PC-9 (cell line): ENCODE results near the gene FAM3B. TPM values are rescaled to one million over a fixed set of nuclear protein-coding genes. Genes with fewer than 3 reads are reported as not detected.
A peak's percentile ranks its signal among the peaks of the same experiment; 100 is the strongest.
"Not testable (repeated sequence)": the region's sequence is repeated elsewhere in the genome, so short reads cannot be mapped to it uniquely, and the experiment has no call there.

Source experiments
- BruUV-seq: library from RNA; stranded (reverse); fragments of 400-500 nt; replicated peaks from 2 replicates; lab custom pipeline; 2021; lab: Mats Ljungman, UMichigan
- CTCF ChIA-PET: fragments of 300-600 bp; sonication (Branson Sonifier 250); formaldehyde crosslinking; loops from one replicate; lab custom pipeline; 2022; ENCODE audit warnings: antibody characterized with exemption; lab: Charles Lee
- POLR2A ChIA-PET: fragments of 300-600 bp; sonication (Branson Sonifier 250); formaldehyde crosslinking; loops from one replicate; lab custom pipeline; 2022; ENCODE audit warnings: antibody characterized with exemption; ENCODE audit not compliant: unreplicated experiment; lab: Charles Lee
- DNase-seq, 2 experiments: peaks; one replicate each; pipeline versions ENCODE4 v3.0.0 to v3.0.0-alpha.2; 2015 to 2022; ENCODE audit warnings: mixed read lengths in 1 of 2
- H2AFZ ChIP-seq: fragments of 200-600 bp; sonication (generic); 2 replicates; pipeline ENCODE4 v1.8.1; 2017; ENCODE audit warnings: antibody characterized with exemption
- H3F3A ChIP-seq: fragments of 200-600 bp; sonication (generic); 2 replicates; pipeline ENCODE4 v1.8.1; 2017; ENCODE audit warnings: antibody characterized with exemption, mild to moderate bottlenecking, low read depth; ENCODE audit not compliant: insufficient read depth
- H3K27ac ChIP-seq: fragments of 200-600 bp; sonication (generic); 2 replicates; pipeline ENCODE4 v1.6.1; 2016; ENCODE audit warnings: mixed run types
- H3K27me3 ChIP-seq: fragments of 200-600 bp; sonication (generic); 2 replicates; pipeline ENCODE4 v1.6.1; 2016; ENCODE audit warnings: low read depth, mixed run types; ENCODE audit not compliant: insufficient read depth
- H3K36me3 ChIP-seq: fragments of 200-600 bp; sonication (generic); 2 replicates; pipeline ENCODE4 v1.6.1; 2016; ENCODE audit warnings: low read depth, mixed run types
- H3K4me1 ChIP-seq: fragments of 200-600 bp; sonication (generic); replicated peaks from 2 replicates; pipeline ENCODE4 v1.6.1; 2016; ENCODE audit warnings: mixed run types; ENCODE audit not compliant: insufficient read depth
- H3K4me2 ChIP-seq: fragments of 200-600 bp; sonication (generic); 2 replicates; pipeline ENCODE4 v1.6.1; 2017; ENCODE audit warnings: mixed run types
- H3K4me3 ChIP-seq: fragments of 200-600 bp; sonication (generic); 2 replicates; pipeline ENCODE4 v1.6.1; 2016; ENCODE audit warnings: mixed run types
- H3K79me2 ChIP-seq: fragments of 200-600 bp; sonication (generic); 2 replicates; pipeline ENCODE4 v1.6.1; 2017; ENCODE audit warnings: low read depth, mixed run types
- H3K9me2 ChIP-seq: fragments of 200-600 bp; sonication (generic); 2 replicates; pipeline ENCODE4 v1.8.1; 2017; ENCODE audit warnings: mild to moderate bottlenecking; ENCODE audit not compliant: insufficient read depth
- H3K9me3 ChIP-seq: fragments of 200-600 bp; sonication (generic); 2 replicates; pipeline ENCODE4 v1.8.1; 2016; ENCODE audit warnings: low read depth; ENCODE audit not compliant: insufficient read depth
- H4K20me1 ChIP-seq: fragments of 200-600 bp; sonication (generic); 2 replicates; pipeline ENCODE4 v1.8.1; 2017; ENCODE audit not compliant: insufficient read depth
- EZH2 ChIP-seq: fragments of 200-600 bp; sonication (generic); IDR thresholded peaks from 2 replicates; pipeline ENCODE4 v1.8.0; 2017; ENCODE audit warnings: antibody characterized with exemption, low read depth
- intact Hi-C: fragments of 100-400 bp; cut with micrococcal nuclease; formaldehyde crosslinking; loops from one replicate; pipeline ENCODE4 v1.10.0; 2022; ENCODE audit not compliant: unreplicated experiment
- total RNA-seq: library from RNA; stranded (reverse); gene quantifications from 2 replicates; pipeline ENCODE4 v1.2.3, GENCODE V29; 2021
- TF ChIP-seq, protein P1 (sequence below): fragments of 200-600 bp; sonication (generic); conservative IDR thresholded peaks from 2 replicates; pipeline ENCODE4 v1.6.1; 2017; ENCODE audit warnings: mixed run types, antibody characterized with exemption, mild to moderate bottlenecking, moderate library complexity

Gene FAM3B
- total RNA-seq, 1 experiment from 2014 or later = not detected

- intact Hi-C loops = no loop called here
- TF ChIP-seq EZH2 = no peak
- Histone ChIP-seq H3K9me2 (no peaks in the 10 kb centered on the region), H2AFZ (no peak overlapping the region), H3K4me2 (no peak overlapping the region), H3K4me3 (no peak overlapping the region), H3K27me3 (no peaks in the 10 kb centered on the region), H4K20me1 (no peaks in the 10 kb centered on the region), H3K79me2 (no peaks in the 10 kb centered on the region), H3F3A (peaks cover 3% of the 10 kb centered on the region; the same call in 1 of the 2 replicates), H3K9me3 (no peaks in the 10 kb centered on the region), H3K27ac (no peak overlapping the region), H3K4me1 (peaks cover 9% of the 10 kb centered on the region; the same call in 1 of the 2 replicates), H3K36me3 (no peaks in the 10 kb centered on the region)
- POLR2A ChIA-PET = no interaction called here
- DNase-seq = no peak
- CTCF ChIA-PET = no interaction called here
- no TSS peak for BruUV-seq
Measured at GRCh38 chr21:41359286-41359685, 42.7 kb downstream of the FAM3B start.

GRCh38 chr21:41359754-41360071 lies 43.1 kb downstream of the FAM3B start:
- H3K79me2 ChIP-seq, H3K9me3 ChIP-seq, DNase-seq, CTCF ChIA-PET, H4K20me1 ChIP-seq, H3K4me3 ChIP-seq, intact Hi-C loops, H2AFZ ChIP-seq, H3K27me3 ChIP-seq, BruUV-seq, H3K36me3 ChIP-seq, H3F3A ChIP-seq, H3K4me1 ChIP-seq, H3K4me2 ChIP-seq, POLR2A ChIA-PET, H3K9me2 ChIP-seq, H3K27ac ChIP-seq: not testable (repeated sequence)

GRCh38 chr21:41360072-41360821 lies 43.6 kb downstream of the FAM3B start:
- TF ChIP-seq, protein P1, sequence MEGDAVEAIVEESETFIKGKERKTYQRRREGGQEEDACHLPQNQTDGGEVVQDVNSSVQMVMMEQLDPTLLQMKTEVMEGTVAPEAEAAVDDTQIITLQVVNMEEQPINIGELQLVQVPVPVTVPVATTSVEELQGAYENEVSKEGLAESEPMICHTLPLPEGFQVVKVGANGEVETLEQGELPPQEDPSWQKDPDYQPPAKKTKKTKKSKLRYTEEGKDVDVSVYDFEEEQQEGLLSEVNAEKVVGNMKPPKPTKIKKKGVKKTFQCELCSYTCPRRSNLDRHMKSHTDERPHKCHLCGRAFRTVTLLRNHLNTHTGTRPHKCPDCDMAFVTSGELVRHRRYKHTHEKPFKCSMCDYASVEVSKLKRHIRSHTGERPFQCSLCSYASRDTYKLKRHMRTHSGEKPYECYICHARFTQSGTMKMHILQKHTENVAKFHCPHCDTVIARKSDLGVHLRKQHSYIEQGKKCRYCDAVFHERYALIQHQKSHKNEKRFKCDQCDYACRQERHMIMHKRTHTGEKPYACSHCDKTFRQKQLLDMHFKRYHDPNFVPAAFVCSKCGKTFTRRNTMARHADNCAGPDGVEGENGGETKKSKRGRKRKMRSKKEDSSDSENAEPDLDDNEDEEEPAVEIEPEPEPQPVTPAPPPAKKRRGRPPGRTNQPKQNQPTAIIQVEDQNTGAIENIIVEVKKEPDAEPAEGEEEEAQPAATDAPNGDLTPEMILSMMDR = no peak
- TF ChIP-seq EZH2 = no peak
- ChIA-PET CTCF (no interaction called here), POLR2A (no interaction called here)
- Histone ChIP-seq H3K79me2 (no peaks in the 10 kb centered on the region), H3K4me3 (no peak overlapping the region), H2AFZ (no peak overlapping the region), H4K20me1 (no peaks in the 10 kb centered on the region), H3K27me3 (no peaks in the 10 kb centered on the region), H3K4me2 (no peak overlapping the region), H3K27ac (no peak overlapping the region), H3K9me3 (no peaks in the 10 kb centered on the region), H3K36me3 (no peaks in the 10 kb centered on the region), H3F3A (peaks cover 3% of the 10 kb centered on the region; the same call in 1 of the 2 replicates), H3K9me2 (no peaks in the 10 kb centered on the region), H3K4me1 (peaks cover 9% of the 10 kb centered on the region; the same call in 1 of the 2 replicates)
- no peak for DNase-seq
- intact Hi-C loops = no loop called here
- BruUV-seq = no TSS peak

DNA sequence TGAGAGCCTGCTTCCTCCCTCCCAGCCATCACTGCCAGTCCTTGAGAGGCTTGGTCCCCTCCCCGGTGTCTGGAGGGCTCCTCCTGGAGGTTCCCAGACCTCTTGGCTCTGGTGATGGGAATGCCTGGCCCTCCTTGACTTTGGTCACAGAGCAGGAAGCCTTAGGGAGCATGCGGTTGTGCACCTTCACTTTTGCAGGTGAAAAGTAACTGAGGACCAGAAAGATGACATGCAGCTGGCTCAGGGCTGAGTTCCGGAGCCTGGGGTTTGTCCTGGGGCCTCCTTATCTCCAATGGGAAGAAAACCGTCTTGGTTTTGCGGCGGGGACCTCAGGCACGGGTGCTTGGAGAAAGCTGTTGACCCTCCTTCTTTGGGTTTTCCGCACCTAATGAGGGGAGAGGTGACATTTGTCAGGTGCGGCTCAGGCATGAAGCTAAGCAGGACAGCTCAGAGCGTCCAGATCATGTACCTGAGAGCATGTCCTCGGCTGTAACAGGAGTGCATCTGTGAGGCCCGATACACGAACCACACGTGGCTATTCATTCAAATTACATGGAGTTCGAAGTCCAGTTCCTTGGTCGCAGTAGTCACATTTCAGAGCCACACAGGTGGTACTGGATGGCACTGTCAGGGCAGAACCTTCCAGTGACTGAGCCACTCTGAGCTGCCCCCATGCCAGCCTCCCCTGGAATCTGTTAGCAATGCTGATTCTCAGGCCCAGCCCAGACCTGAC lies 44.6 kb downstream of the FAM3B start:
- Histone ChIP-seq H3K27ac (no peak overlapping the region), H3F3A (peaks cover 7% of the 10 kb centered on the region; the same call in 1 of the 2 replicates), H3K4me2 (peak overlapping the region; percentile 58), H3K79me2 (no peaks in the 10 kb centered on the region), H3K4me3 (peak overlapping the region; percentile 22; the same call in 1 of the 2 replicates), H3K9me3 (no peaks in the 10 kb centered on the region), H3K4me1 (peaks cover 12% of the 10 kb centered on the region), H3K36me3 (no peaks in the 10 kb centered on the region), H2AFZ (no peak overlapping the region), H3K9me2 (no peaks in the 10 kb centered on the region), H4K20me1 (no peaks in the 10 kb centered on the region), H3K27me3 (no peaks in the 10 kb centered on the region)
- BruUV-seq = no TSS peak
- intact Hi-C loops = no loop called here
- ChIA-PET CTCF (no interaction called here), POLR2A (interaction anchor here (0.6 kb wide), 1 partner anchor 13 kb away, joined by 3 read pairs; no protein-coding TSS in a partner anchor)
- no peak for TF ChIP-seq EZH2
- TF ChIP-seq, protein P1 = no peak
- no peak for DNase-seq
